Measurements from ENCODE around the gene SEC14L3.

SEC14L3 gene

GRCh38 chr22:30471616-30472318, at the start of gene SEC14L3:
SEC14L3 (minus strand) TSS chr22:30472017; CDS start chr22:30471958, 59 bp downstream.
- DNase-seq (ENCODE audit: low read depth in 3 of 3, low spot score in 1 of 3), result no peak

- DNase-seq (ENCODE audit: low read depth in 3 of 3, low spot score in 1 of 3), result no peak
Observed at GRCh38 chr22:30519842-30520425, 48.1 kb upstream of the SEC14L3 start.

GRCh38 chr22:30516731-30517130, 44.9 kb upstream of the SEC14L3 start:
- no peak for DNase-seq (ENCODE audit: low read depth in 3 of 3, low spot score in 1 of 3)

- DNase-seq (ENCODE audit: low read depth in 3 of 3, low spot score in 1 of 3), result no peak
Observed at GRCh38 chr22:30516273-30516672, 44.5 kb upstream of the SEC14L3 start.

GRCh38 chr22:30514252-30514651, 42.4 kb upstream of the SEC14L3 start:
- DNase-seq (ENCODE audit: low read depth in 3 of 3, low spot score in 1 of 3), result no peak

- no peak for DNase-seq (ENCODE audit: low read depth in 3 of 3, low spot score in 1 of 3)
Observed at GRCh38 chr22:30513462-30513861, 41.6 kb upstream of the SEC14L3 start.

GRCh38 chr22:30511911-30512310, 40.1 kb upstream of the SEC14L3 start:
- no peak for DNase-seq (ENCODE audit: low read depth in 3 of 3, low spot score in 1 of 3)

- no peak for DNase-seq (ENCODE audit: low read depth in 3 of 3, low spot score in 1 of 3)
Observed at GRCh38 chr22:30511109-30511508, 39.3 kb upstream of the SEC14L3 start.

GRCh38 chr22:30508216-30508615, 36.4 kb upstream of the SEC14L3 start:
- DNase-seq (ENCODE audit: low read depth in 3 of 3, low spot score in 1 of 3), result no peak

GRCh38 chr22:30507670-30508069, 35.9 kb upstream of the SEC14L3 start:
- DNase-seq (ENCODE audit: low read depth in 3 of 3, low spot score in 1 of 3), result no peak

- no peak for DNase-seq (ENCODE audit: low read depth in 3 of 3, low spot score in 1 of 3)
Observed at GRCh38 chr22:30506507-30506968, 34.7 kb upstream of the SEC14L3 start.

GRCh38 chr22:30503551-30503950, 31.7 kb upstream of the SEC14L3 start:
- no peak for DNase-seq (ENCODE audit: low read depth in 3 of 3, low spot score in 1 of 3)

- DNase-seq (ENCODE audit: low read depth in 3 of 3, low spot score in 1 of 3), result no peak
Observed at GRCh38 chr22:30502911-30503310, 31.1 kb upstream of the SEC14L3 start.

GRCh38 chr22:30502153-30502552, 30.3 kb upstream of the SEC14L3 start:
- no peak for DNase-seq (ENCODE audit: low read depth in 3 of 3, low spot score in 1 of 3)

GRCh38 chr22:30500628-30501027, 28.8 kb upstream of the SEC14L3 start:
- DNase-seq (ENCODE audit: low read depth in 3 of 3, low spot score in 1 of 3), result no peak

GRCh38 chr22:30497466-30498150, 25.8 kb upstream of the SEC14L3 start:
- no peak for DNase-seq (ENCODE audit: low read depth in 3 of 3, low spot score in 1 of 3)

- DNase-seq (ENCODE audit: low read depth in 3 of 3, low spot score in 1 of 3), result no peak
Observed at GRCh38 chr22:30495041-30495784, 23.4 kb upstream of the SEC14L3 start.

- DNase-seq (ENCODE audit: low read depth in 3 of 3, low spot score in 1 of 3), result no peak
Observed at GRCh38 chr22:30492144-30492543, 20.3 kb upstream of the SEC14L3 start.

GRCh38 chr22:30491381-30491780, 19.6 kb upstream of the SEC14L3 start:
- no peak for DNase-seq (ENCODE audit: low read depth in 3 of 3, low spot score in 1 of 3)

- no peak for DNase-seq (ENCODE audit: low read depth in 3 of 3, low spot score in 1 of 3)
Observed at GRCh38 chr22:30490399-30490798, 18.6 kb upstream of the SEC14L3 start.

- no peak for DNase-seq (ENCODE audit: low read depth in 3 of 3, low spot score in 1 of 3)
Observed at GRCh38 chr22:30488121-30488520, 16.3 kb upstream of the SEC14L3 start.
